Measurements from ENCODE around the gene RILPL2.

DNA sequence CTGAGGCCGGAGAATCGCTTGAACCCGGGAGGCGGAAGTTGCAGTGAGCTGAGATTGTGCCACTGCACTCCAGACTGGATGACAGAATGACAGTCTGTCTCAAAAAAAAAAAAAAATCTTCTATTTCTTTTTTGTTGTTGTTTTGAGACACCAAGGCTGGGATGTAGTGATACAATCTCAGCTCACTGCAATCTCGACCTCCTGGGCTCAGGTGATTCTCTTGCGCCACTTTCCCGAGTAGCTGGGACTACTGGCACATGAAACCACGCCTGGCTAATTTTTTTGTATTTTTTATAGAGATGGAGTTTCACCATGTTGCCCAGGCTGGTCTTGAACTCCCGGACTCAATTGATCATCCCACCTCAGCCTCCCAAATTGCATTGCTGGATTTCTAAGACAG, 14.2 kb upstream of the RILPL2 start:
- TF ChIP-seq EGR1 (IDR thresholded peaks at IDR 0.05) (no peak), TCF12 (IDR thresholded peaks at IDR 0.05; ENCODE audit: low read depth) (no peak), TAF1 (IDR thresholded peaks at IDR 0.05; ENCODE audit: low read depth) (no peak), YY1 (IDR thresholded peaks at IDR 0.05; ENCODE audit: low read depth) (no peak), CREB1 (IDR thresholded peaks at IDR 0.05; ENCODE audit: low read depth) (no peak), ZBTB7A (IDR thresholded peaks at IDR 0.05; ENCODE audit: low read depth) (no peak)
- TF ChIP-seq, protein P1, sequence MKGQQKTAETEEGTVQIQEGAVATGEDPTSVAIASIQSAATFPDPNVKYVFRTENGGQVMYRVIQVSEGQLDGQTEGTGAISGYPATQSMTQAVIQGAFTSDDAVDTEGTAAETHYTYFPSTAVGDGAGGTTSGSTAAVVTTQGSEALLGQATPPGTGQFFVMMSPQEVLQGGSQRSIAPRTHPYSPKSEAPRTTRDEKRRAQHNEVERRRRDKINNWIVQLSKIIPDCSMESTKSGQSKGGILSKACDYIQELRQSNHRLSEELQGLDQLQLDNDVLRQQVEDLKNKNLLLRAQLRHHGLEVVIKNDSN (IDR thresholded peaks at IDR 0.05) = no peak
- TF ChIP-seq, protein P2, sequence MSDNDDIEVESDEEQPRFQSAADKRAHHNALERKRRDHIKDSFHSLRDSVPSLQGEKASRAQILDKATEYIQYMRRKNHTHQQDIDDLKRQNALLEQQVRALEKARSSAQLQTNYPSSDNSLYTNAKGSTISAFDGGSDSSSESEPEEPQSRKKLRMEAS (IDR thresholded peaks at IDR 0.05) = no peak

All from Ishikawa (cell line).